K562 (cell line): ENCODE data around the gene ENO2. TPM values are rescaled to one million over a fixed set of nuclear protein-coding genes. Genes with fewer than 3 reads are reported as not detected.

Source experiments
- BCL6 ChIP-seq: fragments of 250-450 bp; sonication (Bioruptor Pico); IDR thresholded peaks from 2 replicates; pipeline ENCODE4 v1.4.0; 2020
- DACH1 ChIP-seq: fragments of 450-650 bp; IDR thresholded peaks from 2 replicates; pipeline ENCODE4 v1.6.1; 2018; ENCODE audit not compliant: partially characterized antibody
- FOSL1 ChIP-seq: fragments of 200-800 bp; sonication (Bioruptor generic); conservative IDR thresholded peaks from 2 replicates; pipeline ENCODE4 v1.6.1; 2016; ENCODE audit warnings: missing genetic modification characterization, missing compliant biosample characterization
- FOXK1 ChIP-seq: sonication (generic); formaldehyde crosslinking; IDR thresholded peaks from 2 replicates; pipeline ENCODE4 v1.8.0; 2022; ENCODE audit warnings: missing genetic modification reagents, mild to moderate bottlenecking, borderline replicate concordance
- GATAD2A ChIP-seq: fragments of 450-650 bp; IDR thresholded peaks from 2 replicates; pipeline ENCODE4 v1.6.1; 2017
- KLF1 ChIP-seq: fragments of 450-650 bp; IDR thresholded peaks from 2 replicates; pipeline ENCODE4 v1.6.1; 2016; ENCODE audit warnings: missing genetic modification characterization, missing compliant biosample characterization
- MYNN ChIP-seq, 2 experiments: sonication (generic); formaldehyde crosslinking in 1 of 2; IDR thresholded peaks; 2 replicates each; pipeline versions ENCODE4 v1.5.0 to v1.6.1; 2016 to 2020; ENCODE audit warnings: antibody characterized with exemption in 1 of 2, missing genetic modification reagents in 1 of 2
- NCOA1 ChIP-seq: fragments of 450-650 bp; IDR thresholded peaks from 2 replicates; pipeline ENCODE4 v1.6.1; 2016; ENCODE audit warnings: low read depth
- PHB ChIP-seq: fragments of 250-450 bp; sonication (Bioruptor Pico); IDR thresholded peaks from 2 replicates; pipeline ENCODE4 v1.5.0; 2021
- RBFOX2 ChIP-seq: fragments of 200-400 bp; formaldehyde crosslinking; IDR thresholded peaks from 2 replicates; pipeline ENCODE4 v1.6.1; 2017; ENCODE audit warnings: low read depth, mild to moderate bottlenecking, low read length, moderate library complexity
- RBM25 ChIP-seq: fragments of 200-400 bp; formaldehyde crosslinking; IDR thresholded peaks from 2 replicates; pipeline ENCODE4 v1.6.1; 2018; ENCODE audit warnings: low read length, low read depth, moderate library complexity; ENCODE audit not compliant: severe bottlenecking
- SAFB2 ChIP-seq: fragments of 200-400 bp; formaldehyde crosslinking; IDR thresholded peaks from 2 replicates; pipeline ENCODE4 v1.6.1; 2018; ENCODE audit warnings: borderline replicate concordance, low read length, low read depth, moderate library complexity; ENCODE audit not compliant: severe bottlenecking
- TCF3 ChIP-seq: sonication (generic); formaldehyde crosslinking; IDR thresholded peaks from 2 replicates; pipeline ENCODE4 v1.4.0; 2020; ENCODE audit warnings: mild to moderate bottlenecking, missing genetic modification reagents
- ZKSCAN1 ChIP-seq: fragments of 150-350 bp; IDR thresholded peaks from 2 replicates; pipeline ENCODE4 v1.6.1; 2016; ENCODE audit warnings: low read depth, low read length
- ZKSCAN3 ChIP-seq: fragments of 250-450 bp; sonication (Bioruptor Pico); IDR thresholded peaks from 2 replicates; pipeline ENCODE4 v1.4.0; 2020
- ZNF316 ChIP-seq: fragments of 450-650 bp; IDR thresholded peaks from 2 replicates; pipeline ENCODE4 v1.6.1; 2016
- ZNF354B ChIP-seq: fragments of 250-450 bp; sonication (Bioruptor Pico); IDR thresholded peaks from 2 replicates; pipeline ENCODE4 v1.4.0; 2020
- polyA plus RNA-seq, 8 experiments: library from polyadenylated mRNA; depleted of rRNA in 4 of 8; stranded (reverse) in 5 of 8; unstranded in 3 of 8; fragments of >200 nt; fragmentation: Nextera tagmentation in 2 of 8; fragmentation: Illumina TruSeq in 1 of 8; extraction: Ambion mirVana in 2 of 8; extraction: Trizol in 1 of 8; gene quantifications; 2 replicates each; pipeline versions ENCODE4 v1.2.1 to v1.2.3, GENCODE V29; 2011 to 2014; ENCODE audit warnings: inconsistent platforms in 1 of 8, missing spikeins in 1 of 8
- total RNA-seq, 7 experiments: library from RNA; depleted of rRNA in 6 of 7; stranded (reverse); fragments of >200 nt in 6 of 7; fragmentation: Illumina TruSeq in 2 of 7; extraction: Trizol in 2 of 7; gene quantifications; 2 replicates each; pipeline versions ENCODE4 v1.2.1 to v1.2.3, GENCODE V29; 2011 to 2021; ENCODE audit warnings: low replicate concordance in 1 of 7
- TF ChIP-seq, protein P1 (sequence below): fragments of 450-650 bp; IDR thresholded peaks from 2 replicates; pipeline ENCODE4 v1.6.1; 2016
- TF ChIP-seq, protein P2 (sequence below): sonication (generic); formaldehyde crosslinking; IDR thresholded peaks from 2 replicates; pipeline ENCODE4 v1.8.0; 2023; ENCODE audit warnings: mild to moderate bottlenecking, missing genetic modification reagents
- TF ChIP-seq, protein P3 (sequence below): fragments of 450-650 bp; IDR thresholded peaks from 2 replicates; pipeline ENCODE4 v1.6.1; 2018; ENCODE audit not compliant: partially characterized antibody
- TF ChIP-seq, protein P4 (sequence below): fragments of 250-450 bp; sonication (Bioruptor Pico); IDR thresholded peaks from 2 replicates; pipeline ENCODE4 v1.8.0; 2021; ENCODE audit warnings: mild to moderate bottlenecking, moderate library complexity

Gene ENO2
- total and polyA plus RNA-seq, 9 of the 15 experiments (the other 6 are each of a cell fraction or from before 2014, with no cell fraction given), result 10.9 to 43.3 (median 21.0) TPM

DNA sequence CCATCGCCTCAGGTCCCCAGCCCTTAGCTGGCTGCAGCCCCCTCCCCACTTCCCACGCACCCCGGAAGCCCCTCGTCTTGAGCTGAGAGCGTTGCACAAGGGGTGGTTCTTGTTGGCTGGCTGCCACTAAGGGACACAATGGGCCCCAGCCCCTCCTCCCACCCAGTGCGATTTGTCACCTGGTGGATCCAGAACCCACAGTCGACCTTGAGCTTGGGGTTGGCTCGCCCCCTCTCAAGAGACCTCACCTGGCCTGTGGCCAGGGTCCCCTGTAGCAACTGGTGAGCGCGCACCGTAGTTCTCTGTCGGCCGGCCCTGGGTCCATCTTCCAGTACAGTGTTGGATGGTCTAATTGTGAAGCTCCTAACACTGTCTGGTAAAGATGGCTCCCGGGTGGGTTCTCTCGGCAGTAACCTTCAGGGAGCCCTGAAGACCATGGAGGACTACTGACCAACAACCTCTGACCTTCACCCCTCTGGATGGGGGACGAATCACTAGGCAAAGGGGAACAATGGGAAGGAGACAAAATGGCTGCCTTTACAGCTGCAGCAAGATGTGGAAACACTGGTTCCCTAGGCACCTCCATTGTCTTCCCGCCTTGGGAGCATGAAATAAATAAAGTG is 49.5 kb downstream of the ENO2 start (continued):
- TF ChIP-seq KLF1 (tag) (no peak), SAFB2 (no peak), ZNF316 (no peak), ZNF354B (CRISPR knock-in tag) (no peak), GATAD2A (no peak), TCF3 (CRISPR knock-in tag) (no peak), PHB (CRISPR knock-in tag) (no peak), ZKSCAN1 (no peak), RBM25 (no peak), FOXK1 (CRISPR knock-in tag) (no peak), NCOA1 (no peak), BCL6 (CRISPR knock-in tag) (no peak), RBFOX2 (peak; percentile 54), MYNN (IDR thresholded peaks at IDR 0.05) (no peak), MYNN (CRISPR knock-in tag; IDR thresholded peaks at IDR 0.05) (no peak), FOSL1 (tag) (no peak), DACH1 (no peak), ZKSCAN3 (no peak)
- TF ChIP-seq, protein P1, sequence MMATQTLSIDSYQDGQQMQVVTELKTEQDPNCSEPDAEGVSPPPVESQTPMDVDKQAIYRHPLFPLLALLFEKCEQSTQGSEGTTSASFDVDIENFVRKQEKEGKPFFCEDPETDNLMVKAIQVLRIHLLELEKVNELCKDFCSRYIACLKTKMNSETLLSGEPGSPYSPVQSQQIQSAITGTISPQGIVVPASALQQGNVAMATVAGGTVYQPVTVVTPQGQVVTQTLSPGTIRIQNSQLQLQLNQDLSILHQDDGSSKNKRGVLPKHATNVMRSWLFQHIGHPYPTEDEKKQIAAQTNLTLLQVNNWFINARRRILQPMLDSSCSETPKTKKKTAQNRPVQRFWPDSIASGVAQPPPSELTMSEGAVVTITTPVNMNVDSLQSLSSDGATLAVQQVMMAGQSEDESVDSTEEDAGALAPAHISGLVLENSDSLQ, result no peak
- TF ChIP-seq, protein P2, sequence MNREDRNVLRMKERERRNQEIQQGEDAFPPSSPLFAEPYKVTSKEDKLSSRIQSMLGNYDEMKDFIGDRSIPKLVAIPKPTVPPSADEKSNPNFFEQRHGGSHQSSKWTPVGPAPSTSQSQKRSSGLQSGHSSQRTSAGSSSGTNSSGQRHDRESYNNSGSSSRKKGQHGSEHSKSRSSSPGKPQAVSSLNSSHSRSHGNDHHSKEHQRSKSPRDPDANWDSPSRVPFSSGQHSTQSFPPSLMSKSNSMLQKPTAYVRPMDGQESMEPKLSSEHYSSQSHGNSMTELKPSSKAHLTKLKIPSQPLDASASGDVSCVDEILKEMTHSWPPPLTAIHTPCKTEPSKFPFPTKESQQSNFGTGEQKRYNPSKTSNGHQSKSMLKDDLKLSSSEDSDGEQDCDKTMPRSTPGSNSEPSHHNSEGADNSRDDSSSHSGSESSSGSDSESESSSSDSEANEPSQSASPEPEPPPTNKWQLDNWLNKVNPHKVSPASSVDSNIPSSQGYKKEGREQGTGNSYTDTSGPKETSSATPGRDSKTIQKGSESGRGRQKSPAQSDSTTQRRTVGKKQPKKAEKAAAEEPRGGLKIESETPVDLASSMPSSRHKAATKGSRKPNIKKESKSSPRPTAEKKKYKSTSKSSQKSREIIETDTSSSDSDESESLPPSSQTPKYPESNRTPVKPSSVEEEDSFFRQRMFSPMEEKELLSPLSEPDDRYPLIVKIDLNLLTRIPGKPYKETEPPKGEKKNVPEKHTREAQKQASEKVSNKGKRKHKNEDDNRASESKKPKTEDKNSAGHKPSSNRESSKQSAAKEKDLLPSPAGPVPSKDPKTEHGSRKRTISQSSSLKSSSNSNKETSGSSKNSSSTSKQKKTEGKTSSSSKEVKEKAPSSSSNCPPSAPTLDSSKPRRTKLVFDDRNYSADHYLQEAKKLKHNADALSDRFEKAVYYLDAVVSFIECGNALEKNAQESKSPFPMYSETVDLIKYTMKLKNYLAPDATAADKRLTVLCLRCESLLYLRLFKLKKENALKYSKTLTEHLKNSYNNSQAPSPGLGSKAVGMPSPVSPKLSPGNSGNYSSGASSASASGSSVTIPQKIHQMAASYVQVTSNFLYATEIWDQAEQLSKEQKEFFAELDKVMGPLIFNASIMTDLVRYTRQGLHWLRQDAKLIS (CRISPR knock-in tag), result no peak
- TF ChIP-seq, protein P3, sequence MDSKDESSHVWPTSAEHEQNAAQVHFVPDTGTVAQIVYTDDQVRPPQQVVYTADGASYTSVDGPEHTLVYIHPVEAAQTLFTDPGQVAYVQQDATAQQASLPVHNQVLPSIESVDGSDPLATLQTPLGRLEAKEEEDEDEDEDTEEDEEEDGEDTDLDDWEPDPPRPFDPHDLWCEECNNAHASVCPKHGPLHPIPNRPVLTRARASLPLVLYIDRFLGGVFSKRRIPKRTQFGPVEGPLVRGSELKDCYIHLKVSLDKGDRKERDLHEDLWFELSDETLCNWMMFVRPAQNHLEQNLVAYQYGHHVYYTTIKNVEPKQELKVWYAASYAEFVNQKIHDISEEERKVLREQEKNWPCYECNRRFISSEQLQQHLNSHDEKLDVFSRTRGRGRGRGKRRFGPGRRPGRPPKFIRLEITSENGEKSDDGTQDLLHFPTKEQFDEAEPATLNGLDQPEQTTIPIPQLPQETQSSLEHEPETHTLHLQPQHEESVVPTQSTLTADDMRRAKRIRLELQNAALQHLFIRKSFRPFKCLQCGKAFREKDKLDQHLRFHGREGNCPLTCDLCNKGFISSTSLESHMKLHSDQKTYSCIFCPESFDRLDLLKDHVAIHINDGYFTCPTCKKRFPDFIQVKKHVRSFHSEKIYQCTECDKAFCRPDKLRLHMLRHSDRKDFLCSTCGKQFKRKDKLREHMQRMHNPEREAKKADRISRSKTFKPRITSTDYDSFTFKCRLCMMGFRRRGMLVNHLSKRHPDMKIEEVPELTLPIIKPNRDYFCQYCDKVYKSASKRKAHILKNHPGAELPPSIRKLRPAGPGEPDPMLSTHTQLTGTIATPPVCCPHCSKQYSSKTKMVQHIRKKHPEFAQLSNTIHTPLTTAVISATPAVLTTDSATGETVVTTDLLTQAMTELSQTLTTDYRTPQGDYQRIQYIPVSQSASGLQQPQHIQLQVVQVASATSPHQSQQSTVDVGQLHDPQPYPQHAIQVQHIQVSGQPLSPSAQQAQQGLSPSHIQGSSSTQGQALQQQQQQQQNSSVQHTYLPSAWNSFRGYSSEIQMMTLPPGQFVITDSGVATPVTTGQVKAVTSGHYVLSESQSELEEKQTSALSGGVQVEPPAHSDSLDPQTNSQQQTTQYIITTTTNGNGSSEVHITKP, result no peak
- TF ChIP-seq, protein P4, sequence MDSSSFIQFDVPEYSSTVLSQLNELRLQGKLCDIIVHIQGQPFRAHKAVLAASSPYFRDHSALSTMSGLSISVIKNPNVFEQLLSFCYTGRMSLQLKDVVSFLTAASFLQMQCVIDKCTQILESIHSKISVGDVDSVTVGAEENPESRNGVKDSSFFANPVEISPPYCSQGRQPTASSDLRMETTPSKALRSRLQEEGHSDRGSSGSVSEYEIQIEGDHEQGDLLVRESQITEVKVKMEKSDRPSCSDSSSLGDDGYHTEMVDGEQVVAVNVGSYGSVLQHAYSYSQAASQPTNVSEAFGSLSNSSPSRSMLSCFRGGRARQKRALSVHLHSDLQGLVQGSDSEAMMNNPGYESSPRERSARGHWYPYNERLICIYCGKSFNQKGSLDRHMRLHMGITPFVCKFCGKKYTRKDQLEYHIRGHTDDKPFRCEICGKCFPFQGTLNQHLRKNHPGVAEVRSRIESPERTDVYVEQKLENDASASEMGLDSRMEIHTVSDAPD (CRISPR knock-in tag), result no peak
